Endothelial cell of umbilical vein (primary cell): ENCODE results near the gene HSD3B1. TPM values are rescaled to one million over a fixed set of nuclear protein-coding genes. Genes with fewer than 3 reads are reported as not detected.
"Not testable (repeated sequence)": the region's sequence is repeated elsewhere in the genome, so short reads cannot be mapped to it uniquely, and the experiment has no call there.

Experiments used
- BruUV-seq: library from RNA; stranded (reverse); fragments of 400-500 nt; replicated peaks from 2 replicates; lab custom pipeline; 2021; lab: Mats Ljungman, UMichigan
- CTCF ChIA-PET: fragments of 300-600, 350-600 bp; sonication (Branson Sonifier 250); formaldehyde crosslinking; loops from one replicate; lab custom pipeline; 2021; ENCODE audit warnings: antibody characterized with exemption, inconsistent platforms; lab: Charles Lee
- POLR2A ChIA-PET: fragments of 300-600, 350-600 bp; sonication (Branson Sonifier 250); formaldehyde crosslinking; loops from one replicate; lab custom pipeline; 2021; ENCODE audit warnings: antibody characterized with exemption, inconsistent platforms; lab: Charles Lee
- DNase-seq: peaks from one replicate; pipeline ENCODE4 v3.0.0-alpha.2; 2011; ENCODE audit warnings: low read depth, low spot score
- FAIRE-seq: peaks from 2 replicates; lab custom pipeline; 2011; peaks lifted over from hg19 to GRCh38; lab: Jason Lieb, UNC
- H2AFZ ChIP-seq: 2 replicates; pipeline ENCODE4 v1.6.0; 2012; ENCODE audit warnings: low read depth, low read length, control low read depth, inconsistent platforms
- H3K27ac ChIP-seq: 2 replicates; pipeline ENCODE4 v1.5.1; 2011; ENCODE audit warnings: low read depth, mild to moderate bottlenecking, control low read depth, low read length, moderate library complexity; ENCODE audit not compliant: insufficient read depth
- H3K27me3 ChIP-seq, 2 experiments: 2 replicates each; pipeline versions ENCODE4 v1.6.0 to v1.6.1; 2011; ENCODE audit warnings: low read length in 2 of 2, mixed read lengths in 1 of 2; ENCODE audit not compliant: control insufficient read depth in 2 of 2, insufficient read depth in 2 of 2
- H3K36me3 ChIP-seq, 2 experiments: 2 replicates in 1 of 2; 3 replicates in 1 of 2; pipeline ENCODE4 v1.5.1; 2011; ENCODE audit warnings: low read length in 2 of 2, mild to moderate bottlenecking in 1 of 2, moderate library complexity in 1 of 2; ENCODE audit not compliant: control insufficient read depth in 2 of 2, insufficient read depth in 2 of 2; ENCODE audit errors: extremely low read depth in 1 of 2
- H3K4me1 ChIP-seq: 3 replicates; pipeline ENCODE4 v1.5.1; 2011; ENCODE audit warnings: mild to moderate bottlenecking, low read length; ENCODE audit not compliant: control insufficient read depth, insufficient read depth; ENCODE audit errors: extremely low read depth
- H3K4me2 ChIP-seq: 2 replicates; pipeline ENCODE4 v1.6.1; 2011; ENCODE audit warnings: low read length, control low read depth, mixed read lengths; ENCODE audit not compliant: insufficient read depth
- H3K4me3 ChIP-seq, 3 experiments: fragments of 200-600 bp in 1 of 3; sonication (generic), shearing (Covaris generic) in 1 of 3; replicated peaks in 1 of 3; 2 replicates each; pipeline ENCODE4 v1.5.1; 2011 to 2016; ENCODE audit warnings: control low read depth in 3 of 3, low read length in 3 of 3, mild to moderate bottlenecking in 2 of 3, inconsistent platforms in 1 of 3, low read depth in 1 of 3, moderate library complexity in 1 of 3; ENCODE audit not compliant: insufficient read depth in 1 of 3
- H3K79me2 ChIP-seq: 2 replicates; pipeline ENCODE4 v1.6.0; 2012; ENCODE audit warnings: low read length, inconsistent platforms; ENCODE audit not compliant: control insufficient read depth, insufficient read depth
- H3K9ac ChIP-seq: replicated peaks from 2 replicates; pipeline ENCODE3; 2011; ENCODE audit warnings: low read length, control low read depth; ENCODE audit not compliant: insufficient read depth; ENCODE audit errors: extremely low read depth
- H3K9me1 ChIP-seq: replicated peaks from 3 replicates; pipeline ENCODE4 v1.6.0; 2011; ENCODE audit warnings: mild to moderate bottlenecking, low read length; ENCODE audit not compliant: control insufficient read depth, insufficient read depth; ENCODE audit errors: extremely low read depth
- H3K9me3 ChIP-seq: replicated peaks from 2 replicates; pipeline ENCODE4 v1.5.1; 2012; ENCODE audit warnings: low read length, inconsistent platforms; ENCODE audit not compliant: control insufficient read depth, insufficient read depth
- H4K20me1 ChIP-seq: replicated peaks from 2 replicates; pipeline ENCODE3; 2011; ENCODE audit warnings: mild to moderate bottlenecking, low read length; ENCODE audit not compliant: control insufficient read depth, insufficient read depth; ENCODE audit errors: extremely low read depth
- FOS ChIP-seq: IDR thresholded peaks from 2 replicates; pipeline ENCODE4 v1.6.1; 2011; ENCODE audit warnings: mild to moderate bottlenecking, low read length, moderate library complexity, borderline replicate concordance; ENCODE audit not compliant: insufficient read depth
- dilution Hi-C: fragments of 300-500 bp; cut with MboI; formaldehyde crosslinking; loops from one replicate; pipeline ENCODE4 v1.15.0; 2019; ENCODE audit warnings: low sequenced_read_pairs; ENCODE audit not compliant: extremely low pct_ligation_motif_present
- intact Hi-C: fragments of 100-400 bp; cut with micrococcal nuclease; formaldehyde crosslinking; loops from one replicate; pipeline ENCODE4 v1.10.0; 2022
- polyA plus RNA-seq, 4 experiments: library from polyadenylated mRNA; depleted of rRNA in 3 of 4; stranded (reverse) in 3 of 4; unstranded in 1 of 4; fragments of >200 nt; gene quantifications; 2 replicates each; pipeline versions ENCODE4 v1.2.1 to v1.2.3, GENCODE V29; 2011 to 2012; ENCODE audit warnings: missing spikeins in 1 of 4
- total RNA-seq: library from RNA; stranded (reverse); gene quantifications from 2 replicates; pipeline ENCODE4 v1.2.3, GENCODE V29; 2021
- TF ChIP-seq, protein P1 (sequence below): IDR thresholded peaks from 2 replicates; pipeline ENCODE4 v1.6.1; 2011; ENCODE audit not compliant: insufficient read depth, insufficient read length

HSD3B1 gene
- total and polyA plus RNA-seq, 2 donors (not counting 3 experiments of a cell fraction or from before 2014, with no cell fraction given) = not detected

DNA sequence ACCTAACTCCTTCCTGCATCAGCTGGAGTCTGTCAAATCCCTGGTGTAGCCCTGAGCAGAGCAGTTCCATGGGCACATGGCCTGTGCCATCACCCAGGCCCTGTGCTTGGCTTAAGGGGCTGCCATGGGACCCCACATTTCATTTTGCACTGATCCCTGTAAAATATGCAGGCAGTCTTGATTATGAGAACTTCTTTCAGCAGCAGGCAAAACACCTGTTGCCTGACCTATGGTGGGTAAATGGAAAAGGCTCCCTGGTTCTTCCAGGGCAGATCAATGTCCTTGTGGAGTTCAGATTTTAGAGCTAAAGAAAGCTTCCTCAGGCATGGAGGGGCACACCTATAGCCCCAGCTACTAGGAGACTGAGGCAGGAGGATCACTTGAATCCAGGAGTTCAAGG is 44.2 kb downstream of the HSD3B1 start:
- DNase-seq (no peak), FAIRE-seq (no peak)
- Histone ChIP-seq H3K79me2 (no peaks in the 10 kb centered on the region), H3K9me3 (no peaks in the 10 kb centered on the region), H4K20me1 (no peaks in the 10 kb centered on the region), H3K4me1 (no peaks in the 10 kb centered on the region), H3K27ac (no peak overlapping the region), H3K9ac (no peak overlapping the region), H3K9me1 (no peaks in the 10 kb centered on the region), H3K4me2 (no peak overlapping the region), H3K27me3 (peaks cover 2 to 4% of the 10 kb centered on the region in 2 experiments), H3K36me3 (no peaks in the 10 kb centered on the region), H3K4me3 (no peak overlapping the region), H2AFZ (no peak overlapping the region)
- no TSS peak for BruUV-seq
- TF ChIP-seq FOS = no peak
- TF ChIP-seq, protein P1, sequence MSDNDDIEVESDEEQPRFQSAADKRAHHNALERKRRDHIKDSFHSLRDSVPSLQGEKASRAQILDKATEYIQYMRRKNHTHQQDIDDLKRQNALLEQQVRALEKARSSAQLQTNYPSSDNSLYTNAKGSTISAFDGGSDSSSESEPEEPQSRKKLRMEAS = no peak
- POLR2A ChIA-PET = no interaction called here
- intact Hi-C loops = no loop called here
- dilution Hi-C loops = no loop called here
- CTCF ChIA-PET = interaction anchor here (1.3 to 1.6 kb wide), 2 partner anchors 58 to 332 kb away, joined by 3 read pairs; no protein-coding TSS in a partner anchor

DNA sequence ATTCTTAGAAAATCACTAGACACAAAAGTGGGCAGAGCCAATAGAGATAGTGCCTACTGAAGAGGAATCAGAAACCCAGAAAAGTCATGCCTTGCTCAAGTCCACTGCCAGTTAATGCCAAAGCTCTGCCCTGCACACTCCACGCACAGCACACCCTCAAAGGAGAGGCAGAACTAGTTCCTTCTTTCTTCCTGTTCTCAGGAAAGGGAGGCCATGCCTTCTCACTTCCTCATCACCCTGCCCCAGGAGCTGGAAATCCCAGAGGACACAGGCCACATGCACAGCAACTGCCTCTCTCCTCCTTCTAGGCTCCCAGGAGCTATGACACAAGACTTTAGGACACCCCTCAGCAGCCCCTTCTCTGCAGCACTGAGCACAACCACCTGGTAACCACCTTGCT is 45.6 kb downstream of the HSD3B1 start:
- H3K9me1 ChIP-seq, DNase-seq, H3K4me1 ChIP-seq, H3K27me3 ChIP-seq, H3K9ac ChIP-seq, H3K4me2 ChIP-seq, H2AFZ ChIP-seq, H3K79me2 ChIP-seq, CTCF ChIA-PET, H4K20me1 ChIP-seq, POLR2A ChIA-PET, intact Hi-C loops, dilution Hi-C loops, H3K9me3 ChIP-seq, H3K36me3 ChIP-seq, BruUV-seq, H3K4me3 ChIP-seq, H3K27ac ChIP-seq: not testable (repeated sequence)
- FAIRE-seq = peak; percentile 53

DNA sequence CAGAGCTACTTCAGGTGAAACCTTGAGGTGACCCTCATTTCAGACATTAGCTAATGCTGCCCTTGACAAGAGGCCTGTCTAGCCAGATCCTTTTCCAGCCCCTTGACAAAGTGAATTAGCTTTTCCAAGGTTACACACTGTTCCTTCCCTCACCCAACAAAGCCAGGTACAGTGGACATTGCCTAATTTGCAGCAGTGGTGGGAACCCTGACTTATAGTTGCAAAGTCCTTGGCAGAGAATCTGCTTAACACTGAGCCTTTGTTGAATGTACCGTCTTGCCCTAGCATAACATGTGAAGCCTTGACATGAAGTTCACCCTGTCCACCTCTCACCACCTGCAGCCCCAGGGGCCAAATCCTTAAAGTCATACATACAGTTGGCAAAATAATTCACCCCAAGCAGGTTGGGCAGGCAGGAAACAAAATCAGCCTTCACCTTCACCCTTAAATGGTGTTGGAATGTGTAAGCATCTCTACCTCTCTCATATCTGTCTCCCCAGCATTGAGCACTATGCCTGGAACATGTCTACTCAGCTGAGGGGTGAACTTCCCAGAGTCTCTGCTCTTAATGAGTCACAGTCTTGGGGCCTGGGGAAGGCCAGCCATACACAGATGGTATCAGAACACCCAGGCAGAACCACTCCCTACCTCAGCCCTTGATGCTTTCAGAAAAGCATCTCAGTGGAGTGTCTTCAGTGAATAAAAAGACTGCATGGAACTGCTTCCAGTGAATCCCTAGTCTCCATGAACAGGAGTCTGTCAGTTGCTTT is 46.5 kb downstream of the HSD3B1 start:
- H3K27me3 ChIP-seq, H3K9me3 ChIP-seq, intact Hi-C loops, BruUV-seq, H2AFZ ChIP-seq, dilution Hi-C loops, DNase-seq, H3K4me2 ChIP-seq, POLR2A ChIA-PET, H3K4me1 ChIP-seq, H3K79me2 ChIP-seq, H3K27ac ChIP-seq, H3K9me1 ChIP-seq, H3K36me3 ChIP-seq, H3K4me3 ChIP-seq, H3K9ac ChIP-seq, H4K20me1 ChIP-seq: not testable (repeated sequence)
- peak; percentile 50 for FAIRE-seq
- CTCF ChIA-PET = interaction anchor here (1.2 kb wide), 1 partner anchor 58 kb away, joined by 3 read pairs; no protein-coding TSS in a partner anchor
